HepG2 (cell line): ENCODE data around the gene PSMC2. TPM values are rescaled to one million over a fixed set of nuclear protein-coding genes. Genes with fewer than 3 reads are reported as not detected.

Source experiments
- AGO1 ChIP-seq: fragments of 200-400 bp; formaldehyde crosslinking; IDR thresholded peaks from 2 replicates; pipeline ENCODE4 v1.6.1; 2017; ENCODE audit warnings: mild to moderate bottlenecking, low read depth, low read length, moderate library complexity; ENCODE audit not compliant: poor library complexity, severe bottlenecking
- BORCS8-MEF2B ChIP-seq: sonication (generic); formaldehyde crosslinking; IDR thresholded peaks from 2 replicates; pipeline ENCODE4 v1.8.0; 2022; ENCODE audit warnings: mild to moderate bottlenecking, missing genetic modification reagents
- BRCA1 ChIP-seq: sonication (generic); formaldehyde crosslinking; IDR thresholded peaks from 2 replicates; pipeline ENCODE4 v1.4.0; 2020; ENCODE audit warnings: missing genetic modification reagents
- FIP1L1 ChIP-seq: fragments of 200-400 bp; formaldehyde crosslinking; IDR thresholded peaks from 2 replicates; pipeline ENCODE4 v1.6.1; 2018; ENCODE audit warnings: low read depth, mild to moderate bottlenecking, low read length, moderate library complexity, borderline replicate concordance; ENCODE audit not compliant: insufficient read depth
- HDAC1 ChIP-seq: sonication (generic); formaldehyde crosslinking; IDR thresholded peaks from 2 replicates; pipeline ENCODE4 v1.5.1; 2020; ENCODE audit warnings: mild to moderate bottlenecking, missing genetic modification reagents
- JUND ChIP-seq: sonication (generic); formaldehyde crosslinking; IDR thresholded peaks from 2 replicates; pipeline ENCODE4 v1.8.0; 2022; ENCODE audit warnings: mild to moderate bottlenecking, missing genetic modification reagents
- KLF16 ChIP-seq, 2 experiments: sonication (generic) in 1 of 2; formaldehyde crosslinking in 1 of 2; IDR thresholded peaks; 2 replicates each; pipeline versions ENCODE4 v1.6.1 to v1.8.0; 2016 to 2023; ENCODE audit warnings: missing genetic modification reagents in 2 of 2, missing compliant biosample characterization in 1 of 2
- PBX2 ChIP-seq: IDR thresholded peaks from 2 replicates; pipeline ENCODE4 v1.6.1; 2016; ENCODE audit warnings: control low read depth
- SAP130 ChIP-seq: IDR thresholded peaks from 2 replicates; pipeline ENCODE4 v1.6.1; 2016; ENCODE audit warnings: low read depth
- SMAD1 ChIP-seq: sonication (generic); formaldehyde crosslinking; IDR thresholded peaks from 2 replicates; pipeline ENCODE4 v1.4.0; 2020; ENCODE audit warnings: missing genetic modification reagents, low read depth, mild to moderate bottlenecking, borderline replicate concordance
- SUZ12 ChIP-seq: fragments of 150-350 bp; IDR thresholded peaks from 2 replicates; pipeline ENCODE4 v1.6.1; 2014; ENCODE audit warnings: low read depth, low read length
- THAP8 ChIP-seq: sonication (generic); formaldehyde crosslinking; IDR thresholded peaks from 2 replicates; pipeline ENCODE4 v1.5.1; 2020; ENCODE audit warnings: missing genetic modification reagents, mild to moderate bottlenecking, borderline replicate concordance
- ZFYVE20 ChIP-seq: sonication (generic); formaldehyde crosslinking; IDR thresholded peaks from 2 replicates; pipeline ENCODE4 v1.8.0; 2023; ENCODE audit warnings: low read depth, mild to moderate bottlenecking, moderate library complexity, missing genetic modification reagents, borderline replicate concordance
- ZNF546 ChIP-seq: sonication (generic); formaldehyde crosslinking; conservative IDR thresholded peaks from 2 replicates; pipeline ENCODE4 v1.8.1; 2023; ENCODE audit warnings: mild to moderate bottlenecking, missing genetic modification reagents
- ZNF7 ChIP-seq: IDR thresholded peaks from 2 replicates; pipeline ENCODE4 v1.6.1; 2016; ENCODE audit warnings: missing biosample characterization, missing genetic modification reagents
- polyA plus RNA-seq, 8 experiments: library from polyadenylated mRNA; depleted of rRNA in 3 of 8; stranded (reverse) in 7 of 8; unstranded in 1 of 8; fragments of >200 nt; fragmentation: Illumina TruSeq in 4 of 8; extraction: Trizol in 4 of 8; gene quantifications; 2 replicates each; pipeline versions ENCODE4 v1.2.1 to v1.2.3, GENCODE V29; 2011 to 2016; ENCODE audit warnings: low read depth in 4 of 8, missing spikeins in 1 of 8, mixed read lengths in 1 of 8; ENCODE audit not compliant: insufficient read depth in 1 of 8
- total RNA-seq, 5 experiments: library from RNA; depleted of rRNA; stranded (reverse); fragments of >200 nt; fragmentation: Illumina TruSeq; extraction: Trizol; gene quantifications; 2 replicates each; pipeline ENCODE4 v1.2.3, GENCODE V29; 2016; ENCODE audit warnings: low read depth in 1 of 5
- TF ChIP-seq, protein P1 (sequence below): sonication (generic); formaldehyde crosslinking; IDR thresholded peaks from 2 replicates; pipeline ENCODE4 v1.8.0; 2022; ENCODE audit warnings: mild to moderate bottlenecking, missing genetic modification reagents, moderate library complexity
- TF ChIP-seq, protein P2 (sequence below): sonication (generic); formaldehyde crosslinking; conservative IDR thresholded peaks from 2 replicates; pipeline ENCODE4 v1.8.0; 2022; ENCODE audit warnings: missing genetic modification reagents
- TF ChIP-seq, protein P3 (sequence below): sonication (generic); formaldehyde crosslinking; IDR thresholded peaks from 2 replicates; pipeline ENCODE4 v1.9.0; 2021; ENCODE audit warnings: missing genetic modification reagents, mild to moderate bottlenecking, borderline replicate concordance
- TF ChIP-seq, protein P4 (sequence below): sonication (generic); formaldehyde crosslinking; IDR thresholded peaks from 2 replicates; pipeline ENCODE4 v1.4.0; 2020; ENCODE audit warnings: mild to moderate bottlenecking, missing genetic modification reagents

Gene PSMC2
- total and polyA plus RNA-seq, 2 of the 13 experiments (the other 11 are each of a cell fraction or from before 2014, with no cell fraction given) = 89.9 to 181 TPM

DNA sequence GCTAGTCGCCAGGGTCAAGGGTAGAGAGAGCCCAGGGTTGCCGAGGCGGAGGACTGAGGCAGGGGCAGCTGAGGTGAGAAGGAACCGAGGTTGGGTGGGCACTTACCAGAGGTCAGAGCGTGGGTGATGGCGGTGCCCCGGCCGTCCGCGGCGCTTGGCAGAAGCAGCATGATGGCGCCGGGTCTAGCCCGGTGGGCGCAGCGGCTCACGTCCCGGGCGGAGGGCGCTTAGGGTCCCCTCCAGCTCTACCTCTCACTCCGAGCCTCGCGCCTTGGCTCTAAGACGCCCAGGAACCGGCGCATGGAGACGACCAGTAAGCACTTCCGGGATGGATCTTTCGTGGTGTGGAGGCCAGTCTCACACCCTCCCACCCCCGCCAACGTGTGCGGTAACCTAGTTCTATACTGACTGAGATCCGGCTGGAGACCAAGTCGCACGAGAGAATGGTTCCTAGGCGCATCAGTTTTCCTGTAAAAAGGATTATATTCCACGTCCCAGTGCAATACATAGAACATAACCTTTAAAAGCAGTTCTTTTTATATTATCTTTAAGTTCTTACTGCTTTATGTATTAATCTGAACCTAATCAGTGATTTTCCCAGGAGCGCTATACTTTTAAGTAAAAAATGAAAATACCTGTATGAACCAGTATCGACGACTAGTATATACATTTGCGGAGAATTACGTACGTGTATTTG lies 2.8 kb upstream of the PSMC2 start, which contains the start of gene DNAJC2 (continued):
- TF ChIP-seq FIP1L1 (no peak), SUZ12 (no peak), ZNF7 (CRISPR knock-in tag) (no peak), KLF16 (CRISPR knock-in tag; IDR thresholded peaks at IDR 0.05) (peak in 1 of 2 experiments; percentile 90; a peak in 1 of 4 replicates), ZNF546 (CRISPR knock-in tag) (0 out of 2 replicates have a peak, but pooled peaks have one; percentile 52), JUND (CRISPR knock-in tag) (no peak), THAP8 (no peak), AGO1 (peak; percentile 65), SAP130 (CRISPR knock-in tag) (peak; percentile 98), SMAD1 (no peak), ZFYVE20 (CRISPR knock-in tag) (0 out of 2 replicates have a peak, but pooled peaks have one; percentile 51), BORCS8-MEF2B (CRISPR knock-in tag) (no peak; the same call in 1 of the 2 replicates), HDAC1 (CRISPR knock-in tag) (peak; percentile 94), BRCA1 (CRISPR knock-in tag) (no peak), PBX2 (CRISPR knock-in tag) (no peak)
- TF ChIP-seq, protein P1, sequence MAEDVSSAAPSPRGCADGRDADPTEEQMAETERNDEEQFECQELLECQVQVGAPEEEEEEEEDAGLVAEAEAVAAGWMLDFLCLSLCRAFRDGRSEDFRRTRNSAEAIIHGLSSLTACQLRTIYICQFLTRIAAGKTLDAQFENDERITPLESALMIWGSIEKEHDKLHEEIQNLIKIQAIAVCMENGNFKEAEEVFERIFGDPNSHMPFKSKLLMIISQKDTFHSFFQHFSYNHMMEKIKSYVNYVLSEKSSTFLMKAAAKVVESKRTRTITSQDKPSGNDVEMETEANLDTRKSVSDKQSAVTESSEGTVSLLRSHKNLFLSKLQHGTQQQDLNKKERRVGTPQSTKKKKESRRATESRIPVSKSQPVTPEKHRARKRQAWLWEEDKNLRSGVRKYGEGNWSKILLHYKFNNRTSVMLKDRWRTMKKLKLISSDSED (CRISPR knock-in tag) = 0 out of 2 replicates have a peak, but pooled peaks have one; percentile 62
- TF ChIP-seq, protein P2, sequence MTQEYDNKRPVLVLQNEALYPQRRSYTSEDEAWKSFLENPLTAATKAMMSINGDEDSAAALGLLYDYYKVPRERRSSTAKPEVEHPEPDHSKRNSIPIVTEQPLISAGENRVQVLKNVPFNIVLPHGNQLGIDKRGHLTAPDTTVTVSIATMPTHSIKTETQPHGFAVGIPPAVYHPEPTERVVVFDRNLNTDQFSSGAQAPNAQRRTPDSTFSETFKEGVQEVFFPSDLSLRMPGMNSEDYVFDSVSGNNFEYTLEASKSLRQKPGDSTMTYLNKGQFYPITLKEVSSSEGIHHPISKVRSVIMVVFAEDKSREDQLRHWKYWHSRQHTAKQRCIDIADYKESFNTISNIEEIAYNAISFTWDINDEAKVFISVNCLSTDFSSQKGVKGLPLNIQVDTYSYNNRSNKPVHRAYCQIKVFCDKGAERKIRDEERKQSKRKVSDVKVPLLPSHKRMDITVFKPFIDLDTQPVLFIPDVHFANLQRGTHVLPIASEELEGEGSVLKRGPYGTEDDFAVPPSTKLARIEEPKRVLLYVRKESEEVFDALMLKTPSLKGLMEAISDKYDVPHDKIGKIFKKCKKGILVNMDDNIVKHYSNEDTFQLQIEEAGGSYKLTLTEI (CRISPR knock-in tag) = no peak
- TF ChIP-seq, protein P3, sequence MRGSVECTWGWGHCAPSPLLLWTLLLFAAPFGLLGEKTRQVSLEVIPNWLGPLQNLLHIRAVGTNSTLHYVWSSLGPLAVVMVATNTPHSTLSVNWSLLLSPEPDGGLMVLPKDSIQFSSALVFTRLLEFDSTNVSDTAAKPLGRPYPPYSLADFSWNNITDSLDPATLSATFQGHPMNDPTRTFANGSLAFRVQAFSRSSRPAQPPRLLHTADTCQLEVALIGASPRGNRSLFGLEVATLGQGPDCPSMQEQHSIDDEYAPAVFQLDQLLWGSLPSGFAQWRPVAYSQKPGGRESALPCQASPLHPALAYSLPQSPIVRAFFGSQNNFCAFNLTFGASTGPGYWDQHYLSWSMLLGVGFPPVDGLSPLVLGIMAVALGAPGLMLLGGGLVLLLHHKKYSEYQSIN (CRISPR knock-in tag) = no peak
- TF ChIP-seq, protein P4, sequence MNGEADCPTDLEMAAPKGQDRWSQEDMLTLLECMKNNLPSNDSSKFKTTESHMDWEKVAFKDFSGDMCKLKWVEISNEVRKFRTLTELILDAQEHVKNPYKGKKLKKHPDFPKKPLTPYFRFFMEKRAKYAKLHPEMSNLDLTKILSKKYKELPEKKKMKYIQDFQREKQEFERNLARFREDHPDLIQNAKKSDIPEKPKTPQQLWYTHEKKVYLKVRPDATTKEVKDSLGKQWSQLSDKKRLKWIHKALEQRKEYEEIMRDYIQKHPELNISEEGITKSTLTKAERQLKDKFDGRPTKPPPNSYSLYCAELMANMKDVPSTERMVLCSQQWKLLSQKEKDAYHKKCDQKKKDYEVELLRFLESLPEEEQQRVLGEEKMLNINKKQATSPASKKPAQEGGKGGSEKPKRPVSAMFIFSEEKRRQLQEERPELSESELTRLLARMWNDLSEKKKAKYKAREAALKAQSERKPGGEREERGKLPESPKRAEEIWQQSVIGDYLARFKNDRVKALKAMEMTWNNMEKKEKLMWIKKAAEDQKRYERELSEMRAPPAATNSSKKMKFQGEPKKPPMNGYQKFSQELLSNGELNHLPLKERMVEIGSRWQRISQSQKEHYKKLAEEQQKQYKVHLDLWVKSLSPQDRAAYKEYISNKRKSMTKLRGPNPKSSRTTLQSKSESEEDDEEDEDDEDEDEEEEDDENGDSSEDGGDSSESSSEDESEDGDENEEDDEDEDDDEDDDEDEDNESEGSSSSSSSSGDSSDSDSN (CRISPR knock-in tag) = peak; percentile 77
